ENCODE results near the gene SETDB2. TPM values are rescaled to one million over a fixed set of nuclear protein-coding genes. Genes with fewer than 3 reads are reported as not detected.

The SETDB2 gene
- polyA plus RNA-seq, 6 donors from 2014 or later, result 8.6 to 35.7 (median 26.7) TPM

DNA sequence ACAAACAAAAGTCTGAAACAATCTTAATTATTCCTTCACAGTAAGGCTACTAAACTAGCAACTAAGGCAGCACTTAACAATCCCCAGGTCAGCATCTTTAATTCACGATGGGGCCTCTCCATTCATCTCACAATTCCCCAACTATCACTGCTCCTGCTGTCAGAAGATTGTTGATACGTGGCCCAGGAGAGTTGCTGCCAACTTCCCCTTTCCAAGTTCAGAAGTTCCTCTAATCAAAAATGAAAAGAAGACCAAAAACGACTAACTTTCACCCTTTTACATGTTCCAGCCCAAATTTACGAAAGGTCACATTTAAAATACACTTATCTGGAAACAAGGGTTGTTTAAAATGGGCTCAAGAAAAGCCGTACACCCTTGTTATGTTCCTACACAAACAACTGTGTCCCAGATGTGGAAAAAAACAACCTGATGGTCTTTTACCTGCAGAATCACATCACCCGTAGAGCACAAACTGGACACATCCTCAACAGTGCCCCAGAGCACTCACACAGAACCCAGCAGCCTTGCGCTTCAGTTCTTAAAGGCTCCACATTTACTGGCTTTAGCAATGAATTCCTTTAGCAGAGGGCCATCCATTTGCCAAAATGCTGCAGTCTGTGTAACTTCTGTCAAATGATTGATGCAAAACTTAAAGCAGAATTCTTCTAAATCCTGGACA, 89.7 kb downstream of the SETDB2 start:
- peak; percentile 60 to 61 for ATAC-seq (ENCODE audit: low read depth in 2 of 2)
- peak overlapping the region; percentile 5 to 86 (median 72) for H3K4me3 Mint-ChIP-seq
- peaks cover 0 to 8% of the 10 kb centered on the region in 2 donors for H3K36me3 Mint-ChIP-seq
- no peaks in the 10 kb centered on the region for H3K27me3 Mint-ChIP-seq
- DNase-seq, result peak; percentile 50
- no peaks in the 10 kb centered on the region for H3K9me3 Mint-ChIP-seq
- H3K4me1 Mint-ChIP-seq, result peaks cover 45 to 51% (median 49%) of the 10 kb centered on the region in 3 donors
- peak overlapping the region; percentile 70 to 91 (median 80) for H3K27ac Mint-ChIP-seq

DNA sequence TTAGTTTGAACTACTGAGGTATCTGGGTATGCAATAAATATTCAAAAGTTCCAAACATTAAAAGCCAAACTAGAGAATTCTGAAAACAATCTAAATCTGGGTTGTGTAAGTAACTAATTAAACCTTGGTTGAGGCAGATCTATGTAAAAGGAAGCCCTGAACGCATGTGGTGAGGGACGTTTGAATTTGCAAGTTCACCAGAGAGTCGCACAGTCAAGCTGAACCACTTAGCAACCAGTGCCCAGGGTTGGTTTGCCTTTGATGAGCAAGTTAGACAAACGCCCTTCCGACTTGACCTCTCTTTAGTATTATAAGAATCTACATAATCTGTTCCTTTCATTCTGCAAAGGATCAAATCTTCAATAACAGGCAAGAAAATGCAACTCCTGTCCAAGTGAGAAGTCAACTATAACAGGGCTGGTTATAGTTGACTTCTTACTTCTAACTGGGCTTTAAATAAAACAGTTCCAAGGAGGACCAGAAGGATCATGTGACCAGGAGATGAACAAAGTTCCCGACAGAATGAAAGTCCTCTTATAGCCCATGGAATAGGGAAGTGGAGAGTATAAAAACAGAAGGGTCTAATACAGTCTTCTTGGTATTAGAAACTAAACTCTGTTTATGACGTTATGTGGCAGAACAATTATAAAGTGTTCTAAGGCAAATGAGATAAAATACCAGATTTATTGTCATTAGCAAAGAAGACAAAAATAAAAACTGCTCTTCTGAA, 92.2 kb downstream of the SETDB2 start:
- Mint-ChIP-seq H3K4me1 (peaks cover 46 to 54% (median 53%) of the 10 kb centered on the region in 3 donors), H3K27ac (peak overlapping the region in 5 of 6 donors; percentile 27 to 82 (median 36)), H3K4me3 (peak overlapping the region in 2 of 8 donors; percentile 48 to 55), H3K9me3 (no peaks in the 10 kb centered on the region), H3K36me3 (peaks cover 3 to 8% of the 10 kb centered on the region in 2 donors), H3K27me3 (no peaks in the 10 kb centered on the region)
- DNase-seq, result no peak
- peak in 1 of 2 donors; percentile 32 for ATAC-seq (ENCODE audit: low read depth in 2 of 2)

DNA sequence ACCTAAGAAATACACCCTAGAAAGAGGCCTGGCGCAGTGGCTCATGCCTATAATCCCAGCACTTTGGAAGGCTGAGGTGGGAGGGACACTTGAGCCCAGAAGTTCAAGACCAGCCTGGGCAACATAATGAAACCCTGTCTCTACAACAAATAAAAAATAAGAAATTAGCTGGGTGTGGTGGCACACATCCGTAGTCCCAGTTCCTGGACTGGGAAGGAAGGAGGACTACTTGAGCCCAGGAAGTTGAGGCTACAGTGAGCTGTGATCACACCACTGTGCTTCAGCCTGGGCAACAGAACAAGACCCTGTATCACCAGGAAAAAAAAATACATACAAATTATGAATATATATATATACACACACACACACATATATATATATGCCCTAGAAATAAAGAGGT, 94.3 kb downstream of the SETDB2 start:
- DNase-seq (no peak), ATAC-seq (ENCODE audit: low read depth in 2 of 2) (no peak)
- H3K27me3 Mint-ChIP-seq, result no peaks in the 10 kb centered on the region
- peaks cover 3 to 8% of the 10 kb centered on the region in 2 donors for H3K36me3 Mint-ChIP-seq
- no peaks in the 10 kb centered on the region for H3K9me3 Mint-ChIP-seq
- no peak overlapping the region for H3K4me3 Mint-ChIP-seq
- peaks cover 32 to 41% (median 38%) of the 10 kb centered on the region in 3 donors for H3K4me1 Mint-ChIP-seq
- peak overlapping the region in 1 of 6 donors; percentile 90 for H3K27ac Mint-ChIP-seq

DNA sequence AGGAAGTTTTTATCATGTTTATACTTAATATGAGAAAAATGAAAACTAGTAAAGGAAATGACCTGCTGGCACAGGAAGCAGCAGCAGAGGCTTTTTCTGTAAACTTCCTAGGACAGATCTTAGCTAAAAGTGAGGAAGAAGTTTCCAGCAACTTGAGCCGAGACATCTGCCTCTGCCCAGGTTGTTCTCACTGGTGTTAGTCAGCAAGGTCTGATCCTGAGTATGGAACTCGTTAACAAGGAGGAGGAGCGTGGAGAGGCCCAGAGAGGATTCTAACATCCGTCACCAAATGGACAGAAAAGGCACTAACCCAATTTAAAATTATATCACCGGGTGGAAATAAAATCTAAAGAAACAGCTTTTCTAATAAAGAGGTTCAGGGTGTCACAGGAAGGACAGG, 95.2 kb downstream of the SETDB2 start:
- Mint-ChIP-seq H3K4me3 (peak overlapping the region in 7 of 8 donors; percentile 10 to 53 (median 42)), H3K27me3 (no peaks in the 10 kb centered on the region), H3K27ac (peak overlapping the region in 4 of 6 donors; percentile 30 to 78 (median 53)), H3K4me1 (peaks cover 23 to 32% (median 29%) of the 10 kb centered on the region in 3 donors), H3K36me3 (peaks cover 3 to 8% of the 10 kb centered on the region in 2 donors), H3K9me3 (no peaks in the 10 kb centered on the region)
- ATAC-seq (ENCODE audit: low read depth in 2 of 2) (no peak), DNase-seq (no peak)

DNA sequence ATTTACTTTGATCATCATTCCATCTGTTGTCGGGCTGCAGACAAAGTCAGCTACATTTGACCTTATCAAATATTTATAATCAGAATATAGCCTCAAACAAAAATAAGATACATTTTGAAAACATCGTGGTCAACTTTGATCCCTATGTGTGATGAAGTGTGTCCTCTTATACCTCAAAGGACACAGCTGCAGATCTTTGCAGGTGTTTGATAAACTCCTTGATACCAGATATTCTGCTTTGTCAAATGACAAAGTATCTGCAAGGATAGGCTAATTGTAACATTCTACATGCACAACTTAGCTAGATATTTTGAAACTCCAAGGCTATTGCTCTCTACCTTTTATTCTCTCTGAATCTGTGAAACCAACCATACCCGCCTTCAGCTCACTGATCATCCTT, 95.7 kb downstream of the SETDB2 start:
- Mint-ChIP-seq H3K4me3 (peak overlapping the region in 3 of 8 donors; percentile 47 to 71 (median 53)), H3K4me1 (peaks cover 20 to 29% (median 25%) of the 10 kb centered on the region in 3 donors), H3K27ac (peak overlapping the region in 3 of 6 donors; percentile 30 to 78 (median 43)), H3K9me3 (no peaks in the 10 kb centered on the region), H3K27me3 (no peaks in the 10 kb centered on the region), H3K36me3 (peaks cover 3 to 8% of the 10 kb centered on the region in 2 donors)
- ATAC-seq (ENCODE audit: low read depth in 2 of 2) (no peak), DNase-seq (no peak)

DNA sequence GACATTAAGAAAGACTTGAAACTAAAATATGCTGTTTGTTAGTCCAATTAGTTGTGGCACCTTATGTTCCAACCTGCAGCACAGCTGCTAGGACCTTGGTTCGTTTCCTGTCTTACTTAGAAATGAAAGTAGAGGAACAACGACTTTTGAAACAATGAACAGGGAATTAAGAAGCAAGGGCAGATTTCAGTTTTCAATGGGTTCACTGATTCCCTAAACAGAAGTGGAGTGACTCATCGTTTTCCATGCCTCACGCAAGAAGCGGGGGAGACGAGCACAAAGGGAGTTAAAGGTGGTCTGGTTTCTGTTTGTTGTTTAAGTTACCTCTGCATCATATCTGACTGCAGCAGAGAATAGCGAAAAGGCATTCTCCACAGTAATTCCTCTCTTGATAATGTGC, 96.5 kb downstream of the SETDB2 start:
- Mint-ChIP-seq H3K27me3 (no peaks in the 10 kb centered on the region), H3K4me3 (peak overlapping the region; percentile 21 to 85 (median 66)), H3K27ac (peak overlapping the region; percentile 2 to 82 (median 46)), H3K4me1 (peaks cover 20 to 25% (median 24%) of the 10 kb centered on the region in 3 donors), H3K9me3 (no peaks in the 10 kb centered on the region), H3K36me3 (peaks cover 7 to 8% of the 10 kb centered on the region in 2 donors)
- ATAC-seq (ENCODE audit: low read depth in 2 of 2) (peak; percentile 41 to 47), DNase-seq (peak; percentile 9)

DNA sequence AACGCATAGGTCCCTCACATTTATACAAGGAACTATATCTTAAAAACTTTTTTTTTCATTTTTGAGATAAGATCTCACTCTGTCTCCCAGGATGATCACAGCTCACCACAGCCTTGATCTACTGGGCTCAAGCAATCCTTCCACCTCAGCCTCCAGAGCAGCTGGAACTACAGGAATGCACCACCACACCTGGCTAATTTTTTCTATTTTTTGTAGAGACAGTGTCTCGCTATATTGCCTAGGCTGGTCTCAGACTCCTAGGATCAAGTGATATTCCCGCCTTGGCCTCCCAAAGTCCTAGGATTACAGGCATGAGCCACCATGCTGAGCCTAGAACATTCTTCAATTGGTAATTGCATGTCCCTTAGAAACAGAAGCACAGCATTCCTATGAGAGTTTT, 99.6 kb downstream of the SETDB2 start:
- ATAC-seq (ENCODE audit: low read depth in 2 of 2) (no peak), DNase-seq (no peak)
- H3K9me3 Mint-ChIP-seq, result no peaks in the 10 kb centered on the region
- peak overlapping the region in 1 of 6 donors; percentile 26 for H3K27ac Mint-ChIP-seq
- H3K4me1 Mint-ChIP-seq, result peaks cover 15 to 19% (median 17%) of the 10 kb centered on the region in 3 donors
- no peaks in the 10 kb centered on the region for H3K27me3 Mint-ChIP-seq
- peaks cover 12 to 19% of the 10 kb centered on the region in 2 donors for H3K36me3 Mint-ChIP-seq
- H3K4me3 Mint-ChIP-seq, result no peak overlapping the region

Other genes with a start within 250 kb of the SETDB2 start
- not detected for gene MLNR, start 223.9 kb upstream of the SETDB2 start, polyA plus RNA-seq (ENCODE audit: low read depth in 6 of 6)
- gene CDADC1, start 196.3 kb upstream of the SETDB2 start, polyA plus RNA-seq (ENCODE audit: low read depth in 6 of 6), result 1 to 10 TPM; 1.8 to 8.0 (median 6.0) TPM
- gene CAB39L, start 210 bp upstream of the SETDB2 start, polyA plus RNA-seq (ENCODE audit: low read depth in 6 of 6), result 1 to 10 TPM; 2.7 to 6.8 (median 5.4) TPM
- gene PHF11, start 51.7 kb downstream of the SETDB2 start, polyA plus RNA-seq (ENCODE audit: low read depth in 6 of 6), result 100 to 1,000 TPM in 2 of 6 donors, 10 to 100 TPM in 4; 84.6 to 101 (median 97.1) TPM
- 10 to 100 TPM; 13.4 to 26.5 (median 16.5) TPM for gene RCBTB1, start 141.3 kb downstream of the SETDB2 start, polyA plus RNA-seq (ENCODE audit: low read depth in 6 of 6)
- 10 to 100 TPM in 4 of 6 donors, 1 to 10 TPM in 2; 6.1 to 39.6 (median 11.9) TPM for gene ARL11, start 184.2 kb downstream of the SETDB2 start, polyA plus RNA-seq (ENCODE audit: low read depth in 6 of 6)
- gene EBPL, start 247.2 kb downstream of the SETDB2 start, polyA plus RNA-seq (ENCODE audit: low read depth in 6 of 6), result 10 to 100 TPM; 41.4 to 77.2 (median 65.8) TPM